ENCODE results near the gene EXOC6B.

Gene EXOC6B

GRCh38 chr2:72137498-72138010, 688.3 kb downstream of the EXOC6B start:
- no peaks in the 10 kb centered on the region for H3K9me3 ChIP-seq (ENCODE audit: control insufficient read depth, insufficient read depth, low read depth, low read length)
- ChIA-PET POLR2A (interaction anchor here (1.0 to 1.8 kb wide), 2 partner anchors 11 to 12 kb away, joined by 3 read pairs; no protein-coding TSS in a partner anchor), CTCF (interaction anchor here (0.6 to 2.1 kb wide), 15 partner anchors 11 to 578 kb away, joined by 3 to 13 read pairs (median 4); no protein-coding TSS in a partner anchor)
- H3K27ac ChIP-seq (ENCODE audit: extremely low read depth, low read depth, low read length): no peak overlapping the region
- peaks cover 0 to 21% of the 10 kb centered on the region in 2 experiments; a peak in 1 of 3 replicates for H3K36me3 ChIP-seq (ENCODE audit: control insufficient read depth in 2 of 2, insufficient read depth in 1 of 2, low read length in 2 of 2)
- TF ChIP-seq CTCF (tag by site-specific recombination; IDR thresholded peaks at IDR 0.05) (peak; percentile 89), GLIS1 (tag by site-specific recombination; IDR thresholded peaks at IDR 0.05) (peak; percentile 31), PRDM1 (tag by site-specific recombination; IDR thresholded peaks at IDR 0.05) (no peak), IKZF3 (tag by site-specific recombination; IDR thresholded peaks at IDR 0.05) (peak; percentile 52; the same call in 1 of the 2 replicates), PATZ1 (tag by site-specific recombination; IDR thresholded peaks at IDR 0.05) (peak; percentile 73), GLIS2 (tag by site-specific recombination; IDR thresholded peaks at IDR 0.05) (0 out of 2 replicates have a peak, but pooled peaks have one; percentile 25), ZSCAN30 (tag by site-specific recombination; IDR thresholded peaks at IDR 0.05) (0 out of 2 replicates have a peak, but pooled peaks have one; percentile 33), ZSCAN5A (tag by site-specific recombination; IDR thresholded peaks at IDR 0.05) (no peak), KLF9 (tag by site-specific recombination; IDR thresholded peaks at IDR 0.05; ENCODE audit: low read depth) (no peak), ZBTB1 (tag by site-specific recombination; IDR thresholded peaks at IDR 0.05) (no peak)
- no peak overlapping the region for H3K4me3 ChIP-seq (ENCODE audit: low read depth, low read length)
- H3K4me1 ChIP-seq (ENCODE audit: control insufficient read depth, insufficient read depth, low read length): no peaks in the 10 kb centered on the region

- TF ChIP-seq PBX3 (CRISPR knock-in tag; IDR thresholded peaks at IDR 0.05) (no peak), ZNF596 (tag by site-specific recombination; IDR thresholded peaks at IDR 0.05) (no peak), ZNF585B (tag by site-specific recombination; IDR thresholded peaks at IDR 0.05) (no peak), ZNF768 (tag by site-specific recombination; IDR thresholded peaks at IDR 0.05) (no peak), ZNF76 (tag by site-specific recombination; IDR thresholded peaks at IDR 0.05; ENCODE audit: borderline replicate concordance, low read depth) (no peak), ZNF2 (tag by site-specific recombination; IDR thresholded peaks at IDR 0.05) (no peak), ZNF394 (tag by site-specific recombination; IDR thresholded peaks at IDR 0.05; ENCODE audit: borderline replicate concordance) (no peak), ZBTB1 (tag by site-specific recombination; IDR thresholded peaks at IDR 0.05) (no peak), ZNF776 (tag by site-specific recombination; IDR thresholded peaks at IDR 0.05; ENCODE audit: borderline replicate concordance) (no peak)
- Histone ChIP-seq H3K36me3 (ENCODE audit: control insufficient read depth in 2 of 2, insufficient read depth in 1 of 2, low read length in 2 of 2) (peaks cover 0 to 26% of the 10 kb centered on the region in 2 experiments; a peak in 1 of 3 replicates), H3K9me3 (ENCODE audit: control insufficient read depth, insufficient read depth, low read depth, low read length) (no peaks in the 10 kb centered on the region), H3K4me3 (ENCODE audit: low read depth, low read length) (no peak overlapping the region), H3K4me1 (ENCODE audit: control insufficient read depth, insufficient read depth, low read length) (no peaks in the 10 kb centered on the region), H3K27ac (ENCODE audit: extremely low read depth, low read depth, low read length) (no peak overlapping the region)
- POLR2A ChIA-PET: interaction anchor here (1.0 kb wide), 1 partner anchor 12 kb away, joined by 3 read pairs; no protein-coding TSS in a partner anchor
- CTCF ChIA-PET: interaction anchor here (0.6 to 2.1 kb wide), 9 partner anchors 11 to 377 kb away, joined by 3 to 13 read pairs (median 5); no protein-coding TSS in a partner anchor
Measured at GRCh38 chr2:72136933-72137497, 688.8 kb downstream of the EXOC6B start.
